ENCODE measurements around the gene PACSIN2.

GRCh38 chr22:42945027-42945426 is 69.9 kb downstream of the PACSIN2 start:
- TF ChIP-seq CTCF (IDR thresholded peaks at IDR 0.05; ENCODE audit: low read depth, low read length) = no peak
- TF ChIP-seq POLR2A (IDR thresholded peaks at IDR 0.05; ENCODE audit: extremely low read depth, insufficient read length) = no peak
- TF ChIP-seq MYC (IDR thresholded peaks at IDR 0.05; ENCODE audit: low read depth, low read length) = no peak
- no peak for TF ChIP-seq MAX (IDR thresholded peaks at IDR 0.05; ENCODE audit: low read depth, low read length)
